Heart right ventricle (tissue), 16 donors: ENCODE data around the gene SV2B. TPM values are rescaled to one million over a fixed set of nuclear protein-coding genes. Genes with fewer than 3 reads are reported as not detected.

ENCODE experiments used
- ATAC-seq, 8 donors: fragments of 200-7000 bp; cut with Tn5 transposase; one replicate each; pipeline ENCODE4 v1.9.1; 2020; ENCODE audit warnings: mild to moderate bottlenecking in 8 of 8, moderate library complexity in 8 of 8, moderate number of reproducible peaks in 1 of 8
- DNase-seq, 2 donors: peaks; one replicate each; pipeline ENCODE4 v3.0.0-alpha.2; 2020
- H3K27ac ChIP-seq, 10 donors: fragments of 200-600 bp; sonication (generic) in 2 of 10; one replicate each; pipeline versions ENCODE4 v1.5.0 to v1.8.0; 2020 to 2022; ENCODE audit warnings: mild to moderate bottlenecking in 3 of 10
- H3K27me3 ChIP-seq, 7 donors: fragments of 200-600 bp; one replicate each; pipeline ENCODE4 v1.8.0; 2021 to 2022; ENCODE audit warnings: mild to moderate bottlenecking in 2 of 7
- H3K36me3 ChIP-seq, 9 donors: fragments of 200-600 bp; sonication (generic) in 1 of 9; one replicate each; pipeline versions ENCODE4 v1.5.0 to v1.8.0; 2020 to 2022; ENCODE audit warnings: mild to moderate bottlenecking in 2 of 9
- H3K4me1 ChIP-seq, 9 donors: fragments of 200-600 bp; sonication (generic) in 1 of 9; one replicate each; pipeline versions ENCODE4 v1.5.0 to v1.8.0; 2020 to 2022; ENCODE audit warnings: mild to moderate bottlenecking in 4 of 9
- H3K4me3 ChIP-seq, 10 donors: fragments of 200-600 bp; sonication (generic) in 2 of 10; one replicate each; pipeline versions ENCODE4 v1.5.0 to v1.8.0; 2020 to 2022; ENCODE audit warnings: mild to moderate bottlenecking in 7 of 10, moderate library complexity in 2 of 10
- H3K9me3 ChIP-seq, 11 donors: fragments of 200-600 bp in 10 of 11; sonication (generic) in 2 of 11; one replicate each; pipeline versions ENCODE4 v1.5.0 to v1.8.0; 2013 to 2022; ENCODE audit warnings: mild to moderate bottlenecking in 2 of 11, control low read depth in 1 of 11, moderate library complexity in 1 of 11
- CTCF ChIP-seq, 9 donors: fragments of 200-600 bp; sonication (generic) in 2 of 9; IDR thresholded peaks; one replicate each; pipeline versions ENCODE4 v1.5.0 to v1.8.0; 2021 to 2022; ENCODE audit warnings: antibody characterized with exemption in 9 of 9, mild to moderate bottlenecking in 5 of 9, moderate library complexity in 1 of 9
- WGBS, 2 donors: extraction: QIAGEN DNeasy Blood & Tissue Kit; methylation state at CpG; one replicate each; pipeline ENCODE4 v1.1.7; 2013; ENCODE audit warnings: inconsistent platforms in 1 of 2; 5-methylcytosine and 5-hydroxymethylcytosine counted together
- intact Hi-C, 10 donors: fragments of 100-400 bp; cut with DNase I; formaldehyde crosslinking; loops; one replicate each; pipeline versions ENCODE4 v1.11.1 to v1.14.2; 2022
- polyA plus RNA-seq, 2 donors: library from polyadenylated mRNA; stranded (reverse); fragments of 200-250 nt; gene quantifications; one replicate each; pipeline ENCODE4 v1.2.3, GENCODE V29; 2013
- total RNA-seq, 10 donors: library from RNA; stranded (reverse); fragmentation: NEBNext Ultra II Directional in 3 of 10; extraction: Animal tissue kit (Norgen Biotek cat#: 25700) in 3 of 10; gene quantifications; one replicate each; pipeline versions ENCODE4 v1.2.1 to v1.2.4, GENCODE V29; 2021 to 2023
- donor health status: Arrhythmogenic right ventricular cardiomyopathy.
- donor health status: ischemic (EF 13 %, LVEDD 7.1; RV severe dilation, severe dysfunction).
- donor health status: healthy with polysubstance abuse.
- donor health status: DM: no; HTN: yes; CAD: no.
- donor health status: DM: no; HTN: no; CAD: no.
- donor health status: ischemic (EF 25% LVEDD 6.9; RV normal size, moderate dysfunction).
- donor health status: ischemic (EF 25% LVEDD 5.7; RV mildly dilated, moderate dysfunction).
- donor health status: healthy.
- donor health status: DM: yes; HTN: yes; CAD: no.
- donor health status: Ischemic cardiomyopathy.
- donor health status: ischemic (EF 35%, LVEDD 5.7; RV mildly dilated, moderate dysfunction).
- donor health status: nonischemic (EF 11% LVEDD 7.7; RV severe dilation, severe dysfunction).
- donor health status: DM: yes; HTN: yes; CAD: no.
- donor health status: PGD.
- donor health status: ischemic (EF 29% LVEDD 5.4; RV normal size, mild dysfunction).
- donor health status: nonischemic (EF 23%, LVEDD 6.1; RV moderate dilation, normal function).

The SV2B gene
- total and polyA plus RNA-seq, 12 donors, result 0.29 to 15.7 (median 1.5) TPM

DNA sequence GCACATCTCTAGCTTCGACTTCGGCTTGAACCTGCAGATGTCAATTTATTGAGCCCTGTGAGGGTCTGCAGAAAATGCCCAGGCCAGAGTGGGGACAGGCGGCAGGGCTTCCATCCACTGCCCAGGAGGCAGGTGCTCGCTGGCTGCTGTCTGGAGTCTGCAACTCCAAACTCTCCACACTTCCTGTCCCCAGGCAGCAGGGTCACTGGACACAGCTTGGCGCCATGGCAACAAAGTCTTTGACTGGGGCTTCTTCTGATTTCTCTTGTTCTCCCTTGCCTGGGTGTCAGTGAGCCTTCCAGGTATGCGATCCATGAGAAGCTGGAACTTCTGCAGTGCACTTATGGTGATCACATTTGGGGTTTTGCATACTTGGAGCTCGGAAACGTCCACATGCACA, 33.5 kb downstream of the SV2B start:
- Histone ChIP-seq H3K4me1 (no peaks in the 10 kb centered on the region), H3K27me3 (peaks cover 0 to 22% (median 0%) of the 10 kb centered on the region in 7 donors), H3K9me3 (peaks cover 0 to 9% (median 0%) of the 10 kb centered on the region in 11 donors), H3K4me3 (no peak overlapping the region), H3K27ac (no peak overlapping the region), H3K36me3 (no peaks in the 10 kb centered on the region)
- ATAC-seq (no peak), DNase-seq (no peak)
- no peak for TF ChIP-seq CTCF (IDR thresholded peaks at IDR 0.05)
- intact Hi-C loops, result loop anchor here in 1 of 10 donors (10.0 kb wide), 1 partner anchor 79 kb away; no protein-coding TSS in a partner anchor
- WGBS, 2 donors, result 87 to 89% methylated on average over 8 of the region's 8 CpGs

GRCh38 chr15:91135201-91136130, 35.4 kb downstream of the SV2B start:
- no peak for TF ChIP-seq CTCF (IDR thresholded peaks at IDR 0.05)
- DNase-seq (no peak), ATAC-seq (no peak)
- Histone ChIP-seq H3K4me1 (no peaks in the 10 kb centered on the region), H3K27ac (no peak overlapping the region), H3K4me3 (no peak overlapping the region), H3K9me3 (peaks cover 0 to 9% (median 0%) of the 10 kb centered on the region in 11 donors), H3K36me3 (no peaks in the 10 kb centered on the region), H3K27me3 (peaks cover 0 to 12% (median 0%) of the 10 kb centered on the region in 7 donors)
- 83 to 85% methylated on average over 10 of the region's 10 CpGs for WGBS, 2 donors
- intact Hi-C loops, result loop anchor here in 1 of 10 donors (10.0 kb wide), 1 partner anchor 81 kb away; no protein-coding TSS in a partner anchor

- Histone ChIP-seq H3K27ac (no peak overlapping the region), H3K4me3 (no peak overlapping the region), H3K4me1 (no peaks in the 10 kb centered on the region), H3K9me3 (peaks cover 0 to 9% (median 0%) of the 10 kb centered on the region in 11 donors), H3K36me3 (no peaks in the 10 kb centered on the region), H3K27me3 (peaks cover 0 to 12% (median 0%) of the 10 kb centered on the region in 7 donors)
- ATAC-seq (no peak), DNase-seq (no peak)
- TF ChIP-seq CTCF (IDR thresholded peaks at IDR 0.05), result no peak
- intact Hi-C loops, result loop anchor here in 1 of 10 donors (10.0 kb wide), 1 partner anchor 82 kb away; no protein-coding TSS in a partner anchor
- 75 to 76% methylated on average over 9 of the region's 9 CpGs for WGBS, 2 donors
These were observed 36.4 kb downstream of the SV2B start for GRCh38 chr15:91136386-91136923.

DNA sequence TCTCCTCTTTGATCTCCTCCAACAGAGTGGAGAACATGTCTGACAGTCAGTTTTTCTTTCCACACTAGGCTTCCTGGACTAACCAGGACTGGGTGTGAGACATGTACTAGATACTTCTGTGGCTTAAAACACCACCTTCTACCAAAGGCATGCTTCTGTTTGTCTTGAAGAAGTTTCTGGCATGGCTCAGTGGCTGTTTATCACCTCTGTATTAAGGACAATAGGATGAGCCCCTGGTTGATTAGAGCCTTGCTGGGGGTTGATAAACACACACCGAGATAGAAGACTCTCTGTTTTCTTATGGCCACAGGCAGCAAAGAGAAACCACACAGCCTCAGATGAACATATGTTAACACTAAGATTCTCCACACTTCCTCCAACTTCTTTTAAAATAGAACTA, 40.5 kb downstream of the SV2B start:
- H3K27ac ChIP-seq, result no peak overlapping the region
- no peaks in the 10 kb centered on the region for H3K36me3 ChIP-seq
- no peak for TF ChIP-seq CTCF (IDR thresholded peaks at IDR 0.05)
- 24 to 43% methylated on average over 1 of the region's 1 CpG for WGBS, 2 donors
- peaks cover 0 to 9% (median 0%) of the 10 kb centered on the region in 11 donors for H3K9me3 ChIP-seq
- intact Hi-C loops, result loop anchor here in 4 of 10 donors (5.0 to 10.0 kb wide), 4 partner anchors 54 to 86 kb away; no protein-coding TSS in a partner anchor
- H3K27me3 ChIP-seq, result peaks cover 0 to 12% (median 0%) of the 10 kb centered on the region in 7 donors
- no peak for DNase-seq
- ATAC-seq, result no peak
- peaks cover 0 to 3% (median 0%) of the 10 kb centered on the region in 9 donors for H3K4me1 ChIP-seq
- H3K4me3 ChIP-seq, result no peak overlapping the region
